GM18502 (cell line): ENCODE measurements around the gene PRDM16.

ENCODE experiments used
- ATAC-seq: cut with Tn5 transposase; IDR thresholded peaks from one replicate; pipeline ENCODE4 v1.9.1; 2021; ENCODE audit warnings: mild to moderate bottlenecking; ENCODE audit not compliant: unreplicated experiment, poor library complexity

Gene PRDM16

DNA sequence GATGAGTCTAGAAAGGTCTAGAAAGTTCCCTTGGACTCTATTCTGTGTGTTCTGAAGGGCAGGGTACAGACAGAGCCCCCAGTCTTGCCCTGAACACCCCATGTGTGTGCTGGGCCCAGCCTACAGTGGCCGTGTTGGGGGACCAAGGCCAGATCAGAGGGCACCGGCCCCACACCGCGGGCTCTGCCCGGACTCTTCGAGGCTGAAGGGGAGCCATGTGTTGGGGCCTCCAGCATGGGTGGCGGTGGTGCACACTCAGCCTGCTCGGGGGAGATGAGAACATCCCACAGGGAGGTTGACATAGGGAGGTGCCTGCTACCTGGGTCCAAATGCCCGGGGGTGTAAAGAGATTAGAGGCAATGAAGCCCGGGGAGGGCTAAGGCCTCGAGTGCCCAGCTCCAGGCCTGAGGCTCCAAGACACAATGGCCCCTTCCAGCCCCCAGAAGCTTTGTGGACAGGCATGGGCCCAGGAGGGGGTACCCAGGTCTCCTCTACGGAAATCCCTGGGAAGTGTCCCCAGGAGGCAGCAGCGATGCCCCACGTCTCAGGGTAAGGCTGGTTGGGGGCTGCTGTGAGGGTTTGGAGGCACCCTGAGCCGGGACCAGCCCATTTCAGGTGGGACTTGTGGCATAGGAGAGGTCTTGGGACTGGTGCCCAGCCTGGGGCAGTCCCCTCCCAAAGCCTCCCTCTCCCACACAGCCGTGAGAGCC, 397.5 kb downstream of the PRDM16 start:
- ATAC-seq, result no peak

- no peak for ATAC-seq
Observed at GRCh38 chr1:3467096-3468036, 398.4 kb downstream of the PRDM16 start.

GRCh38 chr1:3468236-3469103, 399.5 kb downstream of the PRDM16 start:
- no peak for ATAC-seq

GRCh38 chr1:3469104-3469848, 400.3 kb downstream of the PRDM16 start:
- ATAC-seq, result no peak

- ATAC-seq, result no peak
Observed at GRCh38 chr1:3469849-3470649, 401.0 kb downstream of the PRDM16 start.

DNA sequence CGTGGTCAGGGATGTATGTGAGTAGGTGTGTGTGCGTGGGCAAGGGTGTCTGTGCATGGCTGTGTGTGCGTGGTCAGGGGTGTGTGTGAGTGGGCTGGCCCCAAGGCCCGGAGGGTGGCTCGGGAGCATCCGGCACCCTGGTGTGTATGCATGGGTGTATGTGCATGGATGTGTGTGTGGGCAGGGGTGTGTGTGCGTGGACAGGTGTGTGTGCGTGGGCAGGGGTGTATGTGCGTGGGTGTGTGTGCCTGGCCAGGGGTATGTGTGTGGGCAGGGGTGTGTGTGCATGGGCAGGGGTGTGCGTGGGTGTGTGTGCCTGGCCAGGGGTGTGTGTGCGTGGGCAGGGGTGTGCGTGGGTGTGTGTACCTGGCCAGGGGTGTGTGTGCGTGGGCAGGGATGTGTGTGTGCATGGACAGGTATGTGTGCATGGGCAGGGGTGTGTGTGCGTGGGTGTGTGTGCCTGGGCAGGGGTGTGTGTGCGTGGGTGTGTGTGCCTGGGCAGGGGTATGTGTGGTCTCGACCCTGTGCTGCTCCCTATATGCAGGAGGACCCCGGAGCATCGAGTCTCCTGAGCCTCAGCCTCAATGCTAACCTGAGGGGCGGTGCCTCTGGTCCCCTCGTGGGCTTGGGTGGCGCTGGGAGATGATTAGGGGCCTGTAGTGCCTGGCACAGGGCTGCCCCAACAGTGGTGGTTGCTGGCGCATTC, 401.8 kb downstream of the PRDM16 start:
- no peak for ATAC-seq

DNA sequence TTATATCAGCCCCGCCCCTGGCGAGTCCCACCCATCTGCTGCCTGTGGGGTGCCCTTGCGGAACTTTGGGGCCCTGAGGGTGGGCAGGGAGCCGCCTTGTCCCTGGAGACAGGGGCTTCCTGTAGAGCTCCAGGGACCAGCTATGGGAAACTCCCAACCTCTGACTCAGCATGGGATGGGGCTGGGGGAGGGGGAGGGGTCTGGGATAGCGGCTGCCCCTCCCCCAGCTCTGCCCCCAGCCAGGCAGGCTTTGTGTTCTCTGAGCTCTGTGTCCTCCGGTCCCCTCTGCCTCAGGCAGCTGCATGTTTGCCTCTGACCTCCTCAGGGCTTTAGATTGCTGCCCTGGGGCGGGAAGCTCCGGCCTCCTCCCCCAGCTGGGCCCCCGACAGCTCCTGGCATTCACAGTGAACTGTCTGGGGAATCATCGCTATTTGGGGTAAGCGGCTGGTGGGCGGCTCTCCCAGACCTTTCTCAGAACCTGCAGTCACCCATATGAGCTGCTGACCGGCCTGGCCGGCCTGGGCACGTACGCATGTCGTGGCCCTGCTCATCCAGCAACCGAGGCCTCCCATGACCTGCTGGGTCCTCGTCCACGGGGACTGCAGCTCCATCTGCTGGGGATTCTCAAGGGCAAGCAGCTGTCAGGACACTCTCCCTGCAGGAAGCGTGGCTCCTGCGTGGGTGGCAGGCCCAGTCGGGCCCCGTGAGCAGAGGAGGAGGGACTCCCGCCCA, 402.5 kb downstream of the PRDM16 start:
- ATAC-seq, result no peak

- no peak for ATAC-seq
Observed at GRCh38 chr1:3472088-3472850, 403.3 kb downstream of the PRDM16 start.

- no peak for ATAC-seq
Observed at GRCh38 chr1:3472906-3473305, 403.9 kb downstream of the PRDM16 start.

DNA sequence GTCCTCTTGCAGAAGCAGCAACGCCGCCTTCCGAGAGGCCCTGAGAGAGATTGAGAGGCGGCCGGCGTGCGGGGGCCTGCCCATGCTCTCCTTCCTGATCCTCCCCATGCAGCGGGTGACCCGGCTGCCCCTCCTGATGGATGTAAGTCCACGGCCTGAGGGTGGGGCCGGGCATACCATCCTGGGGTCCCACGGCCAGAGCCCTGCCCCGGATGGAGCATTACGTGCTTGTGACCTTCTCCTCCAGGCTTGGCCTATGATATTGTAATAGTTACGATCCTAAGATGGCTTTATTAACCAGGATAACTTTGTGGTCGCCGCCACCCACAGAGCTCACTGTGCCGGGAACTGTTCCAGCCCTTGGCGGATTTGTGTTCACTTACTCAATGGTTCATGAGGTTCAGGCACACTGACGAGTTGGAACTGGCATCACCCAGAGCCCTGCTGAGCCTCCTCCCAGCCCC, 404.4 kb downstream of the PRDM16 start:
- ATAC-seq, result no peak

GRCh38 chr1:3474016-3474415, 405.0 kb downstream of the PRDM16 start:
- no peak for ATAC-seq

DNA sequence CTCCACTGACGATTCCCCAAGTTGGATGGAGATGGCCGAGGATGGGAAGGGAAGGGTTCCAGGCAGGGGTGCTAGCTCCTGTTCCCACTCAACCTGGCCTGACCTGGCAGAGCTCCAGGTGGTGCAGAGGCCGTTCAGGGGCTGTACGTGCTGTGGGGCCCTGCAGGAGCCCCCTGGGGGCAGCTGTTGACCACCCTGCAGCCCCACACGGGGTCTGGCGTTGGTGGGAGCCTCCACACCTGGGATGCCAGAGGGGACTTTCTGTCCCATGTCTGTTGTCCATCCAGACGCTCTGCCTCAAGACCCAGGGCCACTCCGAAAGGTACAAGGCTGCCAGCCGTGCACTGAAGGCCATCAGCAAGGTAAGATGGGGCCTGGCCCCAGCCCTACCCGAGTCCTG, 405.4 kb downstream of the PRDM16 start:
- ATAC-seq, result no peak

DNA sequence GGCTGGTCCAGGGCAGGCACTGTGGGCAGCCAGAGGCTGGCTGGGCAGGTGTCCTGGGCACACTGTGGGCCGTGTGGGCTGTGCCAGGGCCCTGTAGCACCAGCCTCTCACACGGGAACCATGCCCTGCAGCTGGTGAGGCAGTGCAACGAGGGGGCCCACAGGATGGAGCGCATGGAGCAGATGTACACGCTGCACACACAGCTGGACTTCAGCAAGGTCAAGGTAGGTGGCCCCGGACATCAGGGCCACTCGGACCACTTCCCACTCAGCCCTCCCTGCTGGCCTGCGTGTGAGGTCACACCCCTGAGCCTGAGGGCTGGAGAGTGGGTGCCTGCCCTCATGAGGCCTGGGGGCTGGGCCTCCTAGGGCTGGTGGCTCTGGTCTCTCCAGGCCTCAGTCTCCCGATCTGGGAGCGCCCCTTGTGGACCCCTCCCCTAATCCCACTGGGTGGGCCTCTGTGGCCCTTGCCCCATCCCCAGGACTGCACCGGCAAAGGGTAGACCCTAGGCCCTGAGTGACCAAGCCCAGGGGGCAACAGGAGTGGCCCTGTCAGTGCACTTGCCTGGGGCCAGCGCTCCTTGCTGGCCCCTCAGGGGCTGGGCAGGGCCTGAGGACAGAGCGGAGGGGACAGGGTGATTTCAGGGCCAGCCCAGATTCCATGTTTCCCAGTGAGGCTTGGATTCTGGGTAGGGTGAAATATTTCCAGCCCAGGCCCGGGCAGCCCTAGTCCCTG, 407.0 kb downstream of the PRDM16 start:
- ATAC-seq, result no peak

DNA sequence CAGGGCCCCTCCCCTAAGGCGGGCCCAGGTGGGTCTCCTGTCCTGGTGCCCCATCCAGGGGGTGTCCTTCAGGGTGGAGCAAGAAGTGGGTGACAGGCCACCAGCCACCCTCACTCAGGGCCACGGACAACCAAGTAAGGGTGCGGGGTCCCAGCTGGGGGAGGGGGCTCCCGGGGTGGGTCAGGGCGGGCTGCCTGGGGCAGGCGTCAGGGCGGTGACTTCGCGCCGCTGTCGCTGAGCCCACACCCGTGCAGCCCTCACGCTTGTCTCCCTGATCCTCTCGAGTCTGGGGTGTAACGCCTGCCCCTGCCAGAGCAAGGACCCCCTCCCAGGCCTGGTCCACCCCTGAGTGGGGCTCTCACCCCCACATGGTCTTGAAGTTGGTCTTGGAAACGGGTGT, 407.7 kb downstream of the PRDM16 start:
- no peak for ATAC-seq

DNA sequence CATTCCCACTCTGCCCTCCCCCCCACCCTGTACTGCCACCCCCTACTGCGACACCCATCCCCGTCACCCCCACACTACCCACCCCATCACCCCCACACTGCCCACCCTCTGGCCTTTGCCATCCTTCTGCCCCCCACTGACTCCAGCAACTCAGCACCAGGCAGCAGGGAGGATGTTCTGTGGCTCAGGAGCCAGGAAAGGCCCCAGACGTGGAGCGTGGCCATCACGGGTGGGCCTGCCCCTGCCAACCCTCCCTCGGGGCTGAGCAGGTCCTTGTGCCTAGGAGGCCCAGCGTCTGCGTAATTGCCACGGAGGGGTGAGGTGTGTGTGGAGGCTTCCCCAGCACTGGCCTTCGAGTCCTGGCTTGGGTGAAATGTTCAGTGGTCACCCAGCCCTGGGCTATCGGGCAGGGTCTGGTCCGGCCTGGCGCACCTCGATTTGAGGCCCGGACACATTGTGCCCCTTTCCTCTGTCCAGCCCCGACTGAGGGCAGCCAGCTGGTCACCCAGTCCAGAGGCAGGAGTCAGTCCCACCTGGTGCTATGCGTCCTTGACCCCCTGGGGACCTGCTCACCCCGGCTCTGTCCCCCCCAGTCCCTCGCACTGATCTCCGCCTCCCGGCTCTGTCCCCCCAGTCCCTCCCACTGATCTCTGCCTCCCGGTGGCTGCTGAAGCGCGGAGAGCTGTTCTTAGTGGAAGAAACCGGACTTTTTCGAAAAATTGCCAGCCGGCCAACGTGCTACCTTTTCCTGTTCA, 408.4 kb downstream of the PRDM16 start:
- no peak for ATAC-seq

- no peak for ATAC-seq
Observed at GRCh38 chr1:3478187-3478586, 409.2 kb downstream of the PRDM16 start.
